K562 (cell line): ENCODE measurements around the gene ZNF865. TPM values are rescaled to one million over a fixed set of nuclear protein-coding genes. Genes with fewer than 3 reads are reported as not detected.

ENCODE experiments used
- CBX3 ChIP-seq, 2 experiments: IDR thresholded peaks; 1 replicate in 1 of 2; 2 replicates in 1 of 2; pipeline ENCODE4 v1.6.1; 2012; ENCODE audit warnings: inconsistent platforms in 2 of 2, low read length in 2 of 2, borderline replicate concordance in 1 of 2, control low read depth in 1 of 2
- CHCHD3 ChIP-seq: fragments of 250-450 bp; sonication (Bioruptor Pico); IDR thresholded peaks from 2 replicates; pipeline ENCODE4 v2.1.2; 2022; ENCODE audit warnings: mild to moderate bottlenecking
- HMGN3 ChIP-seq: IDR thresholded peaks from 2 replicates; pipeline ENCODE4 v1.6.1; 2011; ENCODE audit warnings: borderline replicate concordance, low read depth, mild to moderate bottlenecking, mixed read lengths, low read length; ENCODE audit not compliant: insufficient read length; ENCODE audit errors: extremely low read depth
- JUND ChIP-seq, 2 experiments: IDR thresholded peaks; 2 replicates in 1 of 2; 3 replicates in 1 of 2; pipeline ENCODE4 v1.6.1; 2011; ENCODE audit warnings: borderline replicate concordance in 2 of 2, low read depth in 2 of 2, low read length in 2 of 2, improper control_type of control experiment in 1 of 2, missing biosample characterization in 1 of 2, missing genetic modification characterization in 1 of 2, missing genetic modification reagents in 1 of 2
- KLF6 ChIP-seq: fragments of 250-450 bp; sonication (Bioruptor Pico); IDR thresholded peaks from 2 replicates; pipeline ENCODE4 v1.4.0; 2020; ENCODE audit warnings: mild to moderate bottlenecking, moderate library complexity, borderline replicate concordance
- MAZ ChIP-seq, 2 experiments: fragments of 450-650 bp in 1 of 2; sonication (generic) in 1 of 2; formaldehyde crosslinking; IDR thresholded peaks in 1 of 2; conservative IDR thresholded peaks in 1 of 2; 2 replicates each; pipeline versions ENCODE4 v1.4.0 to v1.5.0; 2020; ENCODE audit warnings: mild to moderate bottlenecking in 1 of 2, missing genetic modification reagents in 1 of 2
- MTF1 ChIP-seq: fragments of 250-450 bp; sonication (Bioruptor Pico); IDR thresholded peaks from 2 replicates; pipeline ENCODE4 v1.9.0; 2021; ENCODE audit warnings: moderate library complexity, mild to moderate bottlenecking, inconsistent platforms, borderline replicate concordance
- NONO ChIP-seq, 2 experiments: fragments of 200-400 bp in 1 of 2; fragments of 450-650 bp in 1 of 2; formaldehyde crosslinking in 1 of 2; IDR thresholded peaks; 2 replicates each; pipeline ENCODE4 v1.6.1; 2017; ENCODE audit warnings: low read depth in 2 of 2, mild to moderate bottlenecking in 2 of 2, moderate library complexity in 2 of 2, low read length in 1 of 2
- TGIF2 ChIP-seq: sonication (generic); formaldehyde crosslinking; IDR thresholded peaks from 2 replicates; pipeline ENCODE4 v1.8.1; 2022; ENCODE audit warnings: mild to moderate bottlenecking, missing genetic modification reagents, moderate library complexity
- ZBTB2 ChIP-seq: fragments of 450-650 bp; IDR thresholded peaks from 2 replicates; pipeline ENCODE4 v1.6.1; 2016; ENCODE audit warnings: antibody characterized with exemption
- ZNF12 ChIP-seq: sonication (generic); formaldehyde crosslinking; IDR thresholded peaks from 2 replicates; pipeline ENCODE4 v1.4.0; 2020; ENCODE audit warnings: mild to moderate bottlenecking, missing genetic modification reagents
- polyA plus RNA-seq, 8 experiments: library from polyadenylated mRNA; depleted of rRNA in 4 of 8; stranded (reverse) in 5 of 8; unstranded in 3 of 8; fragments of >200 nt; fragmentation: Nextera tagmentation in 2 of 8; fragmentation: Illumina TruSeq in 1 of 8; extraction: Ambion mirVana in 2 of 8; extraction: Trizol in 1 of 8; gene quantifications; 2 replicates each; pipeline versions ENCODE4 v1.2.1 to v1.2.3, GENCODE V29; 2011 to 2014; ENCODE audit warnings: inconsistent platforms in 1 of 8, missing spikeins in 1 of 8
- total RNA-seq, 7 experiments: library from RNA; depleted of rRNA in 6 of 7; stranded (reverse); fragments of >200 nt in 6 of 7; fragmentation: Illumina TruSeq in 2 of 7; extraction: Trizol in 2 of 7; gene quantifications; 2 replicates each; pipeline versions ENCODE4 v1.2.1 to v1.2.3, GENCODE V29; 2011 to 2021; ENCODE audit warnings: low replicate concordance in 1 of 7
- TF ChIP-seq, protein P1 (sequence below): fragments of 450-650 bp; formaldehyde crosslinking; IDR thresholded peaks from 2 replicates; pipeline ENCODE4 v1.4.0; 2020; ENCODE audit warnings: mild to moderate bottlenecking
- TF ChIP-seq, protein P2 (sequence below): fragments of 250-450 bp; sonication (Bioruptor Pico); IDR thresholded peaks from 2 replicates; pipeline ENCODE4 v1.5.1; 2021; ENCODE audit warnings: mild to moderate bottlenecking
- TF ChIP-seq, protein P3 (sequence below): fragments of 250-450 bp; sonication (Bioruptor Pico); IDR thresholded peaks from 2 replicates; pipeline ENCODE4 v1.5.0; 2021; ENCODE audit warnings: mild to moderate bottlenecking, moderate library complexity

The ZNF865 gene
- total and polyA plus RNA-seq, 9 of the 15 experiments (the other 6 are each of a cell fraction or from before 2014, with no cell fraction given), result 0.40 to 18.8 (median 1.6) TPM; not detected in 2

DNA sequence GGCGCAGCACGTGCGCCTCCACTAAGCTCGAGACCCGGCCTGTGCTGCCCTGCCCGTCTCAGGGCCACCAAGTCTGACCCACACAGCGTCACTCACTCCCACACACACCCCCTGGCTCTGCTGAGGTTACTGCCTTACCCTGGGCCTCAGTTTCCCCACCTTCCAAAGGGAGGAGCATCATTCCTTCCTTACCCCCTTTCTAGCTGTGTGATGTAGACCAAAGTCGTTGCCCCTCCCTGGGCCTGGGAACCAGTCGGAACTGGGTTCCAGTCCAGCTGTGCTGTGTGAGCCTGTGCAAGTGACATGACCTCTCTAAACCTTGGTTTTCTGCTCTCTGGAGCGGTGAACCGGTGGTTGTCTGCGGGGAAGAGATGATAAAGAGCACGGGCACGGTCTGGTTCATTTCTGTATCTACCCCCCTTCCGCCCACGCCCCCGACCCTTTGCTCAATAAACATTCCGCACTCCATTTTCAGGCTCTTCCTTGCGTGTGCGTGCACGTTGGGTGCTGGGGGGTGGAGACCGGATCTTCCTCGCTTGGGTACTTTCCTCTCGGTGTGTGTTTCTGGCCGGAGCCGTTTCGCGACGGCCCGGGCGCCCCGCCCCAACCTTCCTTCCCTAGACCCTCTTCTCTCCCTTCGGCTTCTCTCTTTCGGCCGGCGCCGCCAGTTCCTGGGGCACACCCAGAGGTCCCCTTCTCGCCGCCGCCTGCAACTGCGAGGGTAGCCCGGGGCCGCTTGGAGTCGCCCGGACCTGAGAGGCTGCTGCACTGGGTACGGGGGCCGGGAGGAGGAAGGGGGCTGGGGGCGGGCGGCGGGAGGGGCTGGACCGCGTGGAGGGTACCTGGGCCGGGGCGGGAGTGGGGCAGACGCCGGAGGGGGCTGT is 37.8 kb downstream of the ZNF865 start, which contains the start of gene ZNF581 (continued):
- TF ChIP-seq, protein P1, sequence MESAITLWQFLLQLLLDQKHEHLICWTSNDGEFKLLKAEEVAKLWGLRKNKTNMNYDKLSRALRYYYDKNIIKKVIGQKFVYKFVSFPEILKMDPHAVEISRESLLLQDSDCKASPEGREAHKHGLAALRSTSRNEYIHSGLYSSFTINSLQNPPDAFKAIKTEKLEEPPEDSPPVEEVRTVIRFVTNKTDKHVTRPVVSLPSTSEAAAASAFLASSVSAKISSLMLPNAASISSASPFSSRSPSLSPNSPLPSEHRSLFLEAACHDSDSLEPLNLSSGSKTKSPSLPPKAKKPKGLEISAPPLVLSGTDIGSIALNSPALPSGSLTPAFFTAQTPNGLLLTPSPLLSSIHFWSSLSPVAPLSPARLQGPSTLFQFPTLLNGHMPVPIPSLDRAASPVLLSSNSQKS (CRISPR knock-in tag), result no peak
- TF ChIP-seq TGIF2 (CRISPR knock-in tag) (no peak), JUND (IDR thresholded peaks at IDR 0.05; ENCODE audit: borderline replicate concordance, low read depth, low read length) (peak; percentile 60), JUND (tag; IDR thresholded peaks at IDR 0.05; ENCODE audit: borderline replicate concordance, low read depth, low read length) (no peak), MTF1 (CRISPR knock-in tag) (no peak), KLF6 (CRISPR knock-in tag) (peak; percentile 34; the same call in 1 of the 2 replicates), ZNF12 (no peak), NONO (IDR thresholded peaks at IDR 0.05; ENCODE audit: low read depth in 2 of 2, low read length in 1 of 2) (no peak), CHCHD3 (CRISPR knock-in tag) (no peak), CBX3 (IDR thresholded peaks at IDR 0.05; ENCODE audit: borderline replicate concordance in 1 of 2, low read length in 2 of 2) (0 out of 3 replicates have a peak, but pooled peaks of 1 of the 2 experiments have one; percentile 41), MAZ (CRISPR knock-in tag; conservative IDR thresholded peaks at IDR 0.05 in 1 of 2, IDR thresholded peaks at IDR 0.05 in 1 of 2) (peak; percentile 91 to 95), ZBTB2 (peak; percentile 66; the same call in 1 of the 2 replicates), HMGN3 (peak; percentile 87)
- TF ChIP-seq, protein P2, sequence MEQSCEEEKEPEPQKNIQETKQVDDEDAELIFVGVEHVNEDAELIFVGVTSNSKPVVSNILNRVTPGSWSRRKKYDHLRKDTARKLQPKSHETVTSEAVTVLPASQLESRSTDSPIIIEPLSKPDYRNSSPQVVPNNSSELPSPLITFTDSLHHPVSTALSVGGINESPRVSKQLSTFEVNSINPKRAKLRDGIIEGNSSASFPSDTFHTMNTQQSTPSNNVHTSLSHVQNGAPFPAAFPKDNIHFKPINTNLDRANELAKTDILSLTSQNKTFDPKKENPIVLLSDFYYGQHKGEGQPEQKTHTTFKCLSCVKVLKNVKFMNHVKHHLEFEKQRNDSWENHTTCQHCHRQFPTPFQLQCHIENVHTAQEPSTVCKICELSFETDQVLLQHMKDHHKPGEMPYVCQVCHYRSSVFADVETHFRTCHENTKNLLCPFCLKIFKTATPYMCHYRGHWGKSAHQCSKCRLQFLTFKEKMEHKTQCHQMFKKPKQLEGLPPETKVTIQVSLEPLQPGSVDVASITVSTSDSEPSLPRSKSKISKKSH, result no peak
- TF ChIP-seq, protein P3, sequence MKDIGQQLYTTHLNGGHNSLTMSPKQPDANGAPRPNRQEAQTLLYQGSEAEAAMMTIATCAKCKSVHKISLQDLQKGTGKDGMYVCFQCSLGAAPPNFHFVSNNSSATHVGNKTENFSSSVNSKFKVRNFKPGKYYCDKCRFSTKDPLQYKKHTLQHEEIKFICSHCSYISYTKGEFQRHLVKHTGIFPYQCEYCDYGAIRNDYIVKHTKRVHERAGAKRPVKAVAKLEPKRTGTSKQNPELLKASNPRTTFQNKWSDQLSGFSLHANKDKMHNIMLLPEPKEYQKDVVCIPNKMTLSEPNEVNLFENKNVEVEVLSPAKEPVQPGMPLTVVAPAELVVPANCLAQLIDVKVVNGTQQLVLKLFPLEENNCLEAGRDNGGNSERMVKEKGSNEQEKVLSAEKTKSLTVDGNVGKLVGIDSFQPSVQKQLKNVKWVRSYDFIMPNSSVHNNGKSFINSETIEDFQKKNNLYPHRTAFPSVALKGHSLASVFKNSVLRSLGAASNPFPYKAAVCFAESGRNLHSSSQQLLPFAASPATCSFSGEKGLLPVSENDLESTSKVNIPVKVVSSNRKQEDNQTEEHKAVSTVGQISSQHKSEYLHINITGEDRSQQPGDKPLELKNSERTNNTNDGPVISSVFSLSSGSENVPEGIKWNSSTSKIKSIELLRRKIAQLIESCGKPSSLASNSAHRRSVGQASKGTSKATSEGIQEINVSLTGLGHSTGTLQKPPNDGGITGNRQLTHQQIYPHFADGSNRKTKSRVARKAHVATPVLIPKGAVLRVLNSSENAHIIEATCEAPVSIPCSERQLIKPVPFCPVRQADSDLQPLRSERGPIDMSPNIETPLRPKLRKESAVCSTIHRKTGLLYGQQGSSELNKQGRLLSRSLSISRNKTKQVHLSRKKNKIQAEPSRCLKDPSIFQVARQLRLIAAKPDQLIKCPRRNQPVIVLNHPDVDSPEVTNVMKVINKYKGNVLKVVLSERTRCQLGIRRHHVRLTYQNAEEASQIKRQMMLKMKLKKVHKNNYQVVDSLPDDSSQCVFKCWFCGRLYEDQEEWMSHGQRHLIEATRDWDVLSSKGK, result no peak
